Mesenchymal stem cell (in vitro differentiated cells and primary cell): ENCODE data around the gene CACNA2D3.

Experiments used
- DNase-seq: peaks from one replicate; pipeline ENCODE4 v3.0.0-alpha.2; 2013
- H2AFZ ChIP-seq: one replicate; pipeline ENCODE4 v1.6.1; 2013; ENCODE audit warnings: low read depth, mild to moderate bottlenecking, control low read depth, inconsistent platforms, low read length, moderate library complexity
- H2AK5ac ChIP-seq: 2 replicates; pipeline ENCODE4 v1.6.1; 2013; ENCODE audit warnings: low read length, moderate library complexity, mild to moderate bottlenecking, inconsistent platforms; ENCODE audit not compliant: severe bottlenecking
- H2BK120ac ChIP-seq: one replicate; pipeline ENCODE4 v1.6.1; 2013; ENCODE audit warnings: low read depth, mild to moderate bottlenecking, inconsistent platforms, low read length, moderate library complexity
- H2BK12ac ChIP-seq, 2 experiments: one replicate each; pipeline ENCODE4 v1.6.1; 2013; ENCODE audit warnings: inconsistent platforms in 2 of 2, low read length in 2 of 2, mild to moderate bottlenecking in 2 of 2, moderate library complexity in 2 of 2, control low read depth in 1 of 2
- H2BK15ac ChIP-seq: one replicate; pipeline ENCODE4 v1.6.1; 2013; ENCODE audit warnings: mild to moderate bottlenecking, low read depth, inconsistent platforms; ENCODE audit not compliant: poor library complexity, severe bottlenecking
- H2BK5ac ChIP-seq: 2 replicates; pipeline ENCODE4 v1.6.1; 2013; ENCODE audit warnings: low read depth, mild to moderate bottlenecking, low read length, control low read depth, inconsistent platforms; ENCODE audit not compliant: poor library complexity, severe bottlenecking
- H3K14ac ChIP-seq, 2 experiments: one replicate each; pipeline ENCODE4 v1.6.1; 2013; ENCODE audit warnings: inconsistent platforms in 2 of 2, low read length in 2 of 2, control low read depth in 1 of 2, mild to moderate bottlenecking in 1 of 2, moderate library complexity in 1 of 2
- H3K18ac ChIP-seq, 2 experiments: one replicate each; pipeline ENCODE4 v1.6.1; 2013; ENCODE audit warnings: inconsistent platforms in 2 of 2, low read length in 2 of 2, control low read depth in 1 of 2, low read depth in 1 of 2, mild to moderate bottlenecking in 1 of 2
- H3K23ac ChIP-seq, 2 experiments: one replicate each; pipeline ENCODE4 v1.6.1; 2013; ENCODE audit warnings: inconsistent platforms in 2 of 2, low read length in 2 of 2, mild to moderate bottlenecking in 2 of 2, moderate library complexity in 2 of 2, control low read depth in 1 of 2
- H3K27ac ChIP-seq: 2 replicates; pipeline ENCODE4 v1.5.1; 2013; ENCODE audit warnings: mild to moderate bottlenecking, moderate library complexity, low read length, control low read depth, inconsistent platforms; ENCODE audit not compliant: poor library complexity, severe bottlenecking
- H3K27me3 ChIP-seq, 2 experiments: 2 replicates each; pipeline versions ENCODE4 v1.6.1 to v1.7.0; 2013; ENCODE audit warnings: low read length in 2 of 2, mild to moderate bottlenecking in 2 of 2, moderate library complexity in 2 of 2, control low read depth in 1 of 2, inconsistent platforms in 1 of 2; ENCODE audit not compliant: control insufficient read depth in 1 of 2, insufficient read depth in 1 of 2
- H3K36me3 ChIP-seq, 2 experiments: 2 replicates each; pipeline versions ENCODE4 v1.6.1 to v1.7.0; 2013; ENCODE audit warnings: low read length in 2 of 2, control low read depth in 1 of 2, inconsistent platforms in 1 of 2, low read depth in 1 of 2, mild to moderate bottlenecking in 1 of 2; ENCODE audit not compliant: insufficient read depth in 2 of 2, control insufficient read depth in 1 of 2
- H3K4ac ChIP-seq, 2 experiments: one replicate each; pipeline ENCODE4 v1.6.1; 2013; ENCODE audit warnings: inconsistent platforms in 2 of 2, low read length in 2 of 2, mild to moderate bottlenecking in 2 of 2, moderate library complexity in 2 of 2, control low read depth in 1 of 2, low read depth in 1 of 2
- H3K4me1 ChIP-seq: 2 replicates; pipeline ENCODE4 v1.6.1; 2013; ENCODE audit warnings: low read depth, low read length, control low read depth; ENCODE audit not compliant: control insufficient read depth, insufficient read depth
- H3K4me2 ChIP-seq: 2 replicates; pipeline ENCODE4 v1.6.1; 2013; ENCODE audit warnings: low read length, mild to moderate bottlenecking, inconsistent platforms; ENCODE audit not compliant: poor library complexity, severe bottlenecking
- H3K4me3 ChIP-seq, 2 experiments: 2 replicates each; pipeline versions ENCODE4 v1.5.1 to v1.7.0; 2013; ENCODE audit warnings: low read length in 2 of 2, mild to moderate bottlenecking in 2 of 2, control low read depth in 1 of 2, low read depth in 1 of 2; ENCODE audit not compliant: insufficient read depth in 1 of 2
- H3K79me1 ChIP-seq: replicated peaks from 2 replicates; pipeline ENCODE4 v1.6.1; 2013; ENCODE audit warnings: mild to moderate bottlenecking, control low read depth, low read length, inconsistent platforms; ENCODE audit not compliant: poor library complexity, severe bottlenecking
- H3K9ac ChIP-seq: 2 replicates; pipeline ENCODE4 v1.7.0; 2013; ENCODE audit warnings: mild to moderate bottlenecking, low read length, moderate library complexity
- H3K9me3 ChIP-seq: 2 replicates; pipeline ENCODE4 v1.7.0; 2013; ENCODE audit warnings: mild to moderate bottlenecking, low read length; ENCODE audit not compliant: control insufficient read depth
- H4K8ac ChIP-seq: one replicate; pipeline ENCODE4 v1.6.1; 2013; ENCODE audit warnings: inconsistent platforms, mild to moderate bottlenecking, low read length, moderate library complexity
- H4K91ac ChIP-seq: one replicate; pipeline ENCODE4 v1.6.1; 2013; ENCODE audit warnings: mild to moderate bottlenecking, low read length, inconsistent platforms
- WGBS: methylation state at CpG from one replicate; pipeline ENCODE4 v1.1.7; 2013; ENCODE audit warnings: mixed read lengths; 5-methylcytosine and 5-hydroxymethylcytosine counted together

The CACNA2D3 gene

DNA sequence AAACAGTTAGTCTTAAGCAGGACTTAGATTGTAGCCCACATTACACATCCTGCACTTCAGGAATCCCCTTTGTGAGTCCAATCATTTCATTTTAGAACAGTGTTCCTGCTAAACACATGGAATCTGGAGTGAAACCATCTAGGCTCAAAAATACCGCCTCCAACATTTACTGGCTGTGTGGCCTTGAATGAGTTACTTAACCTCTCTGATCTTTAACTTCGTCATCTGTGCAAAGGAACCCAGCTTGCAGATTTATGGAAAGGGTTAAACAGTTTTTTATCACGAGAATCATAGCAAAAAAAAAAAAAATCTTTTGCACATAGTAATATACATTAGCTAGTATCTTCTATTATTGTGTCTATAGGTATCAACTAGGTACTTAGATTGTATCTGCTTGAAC lies 813.5 kb downstream of the CACNA2D3 start:
- Histone ChIP-seq H2AK5ac (no peak overlapping the region), H3K14ac (no peak overlapping the region), H3K18ac (no peak overlapping the region), H2BK15ac (no peak overlapping the region), H3K4ac (no peak overlapping the region), H3K27ac (no peak overlapping the region), H3K79me1 (no peaks in the 10 kb centered on the region), H3K9ac (no peak overlapping the region), H4K91ac (no peak overlapping the region), H3K27me3 (no peaks in the 10 kb centered on the region), H2BK5ac (no peak overlapping the region), H3K9me3 (no peaks in the 10 kb centered on the region), H4K8ac (no peak overlapping the region), H3K4me2 (no peak overlapping the region), H3K23ac (no peak overlapping the region), H2AFZ (no peak overlapping the region), H2BK120ac (no peak overlapping the region), H2BK12ac (no peak overlapping the region), H3K4me1 (no peaks in the 10 kb centered on the region), H3K4me3 (no peak overlapping the region), H3K36me3 (no peaks in the 10 kb centered on the region)
- 93% methylated on average over 3 of the region's 3 CpGs for WGBS
- DNase-seq, result no peak

DNA sequence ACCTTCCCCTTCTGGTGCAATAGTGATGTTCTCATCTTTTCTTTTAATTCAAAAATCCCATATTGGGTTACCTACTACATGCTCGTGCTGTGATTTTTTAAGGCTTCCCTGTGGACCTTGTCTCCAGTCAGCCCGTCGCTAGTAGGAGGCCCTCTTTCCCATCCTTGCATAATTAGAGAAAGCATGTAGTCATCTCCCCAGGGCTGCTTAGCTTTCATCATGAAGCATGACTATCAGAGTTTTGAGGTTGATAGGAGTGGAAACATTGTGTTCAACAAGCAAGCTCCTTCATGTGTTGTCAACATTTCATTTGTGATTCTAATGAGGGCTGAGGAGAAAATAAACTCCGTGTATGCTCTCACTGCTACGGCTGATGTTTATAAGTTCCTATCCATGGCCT lies 814.2 kb downstream of the CACNA2D3 start:
- Histone ChIP-seq H3K23ac (no peak overlapping the region), H3K9me3 (no peaks in the 10 kb centered on the region), H3K4me1 (no peaks in the 10 kb centered on the region), H2BK15ac (no peak overlapping the region), H3K36me3 (no peaks in the 10 kb centered on the region), H3K79me1 (no peaks in the 10 kb centered on the region), H4K91ac (no peak overlapping the region), H2BK12ac (no peak overlapping the region), H3K18ac (peak overlapping the region in 1 of 2 experiments; percentile 41), H3K4me2 (no peak overlapping the region), H3K9ac (no peak overlapping the region), H2BK120ac (no peak overlapping the region), H3K14ac (no peak overlapping the region), H3K27ac (no peak overlapping the region), H2BK5ac (no peak overlapping the region), H3K27me3 (no peaks in the 10 kb centered on the region), H3K4ac (no peak overlapping the region), H2AFZ (no peak overlapping the region), H4K8ac (no peak overlapping the region), H3K4me3 (no peak overlapping the region), H2AK5ac (no peak overlapping the region)
- 72% methylated on average over 5 of the region's 5 CpGs for WGBS
- peak; percentile 37 for DNase-seq

DNA sequence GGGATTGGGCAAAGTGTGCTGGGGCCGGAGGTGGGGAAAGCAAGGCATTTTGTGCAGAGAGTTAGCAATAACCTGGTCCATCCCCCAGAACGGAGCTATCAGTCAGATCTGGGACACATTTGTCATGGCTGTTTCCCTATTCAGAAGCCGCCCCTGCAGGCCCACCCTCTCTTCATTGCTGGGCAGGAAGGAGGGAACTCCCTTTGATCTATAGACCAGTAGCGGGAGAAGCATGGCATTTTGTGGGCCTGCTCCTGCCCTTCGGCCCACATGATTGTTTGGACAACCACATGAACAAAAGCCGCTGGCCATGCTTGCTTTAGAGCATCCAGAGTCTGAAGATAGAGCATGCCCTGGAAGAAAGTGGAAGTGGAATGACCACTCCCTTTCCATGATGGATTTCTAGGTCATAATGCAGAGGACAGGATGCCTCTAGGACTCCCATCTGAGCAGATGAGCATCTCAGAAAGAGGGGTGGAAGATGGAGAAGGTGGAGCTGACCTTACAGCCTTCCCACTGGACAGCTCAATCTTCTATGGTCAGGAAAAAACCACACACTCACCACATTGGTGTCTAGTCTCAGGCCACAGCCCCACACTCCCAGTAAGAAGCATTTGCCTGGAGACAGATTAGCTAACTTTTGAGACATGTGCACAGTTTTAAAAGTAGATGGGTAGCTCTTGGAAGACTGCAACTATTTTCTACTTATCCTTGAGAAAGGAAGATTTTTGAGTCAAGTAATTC lies 817.4 kb downstream of the CACNA2D3 start:
- H3K9me3 ChIP-seq, result no peaks in the 10 kb centered on the region
- H2AK5ac ChIP-seq, result no peak overlapping the region
- no peak overlapping the region for H3K4ac ChIP-seq
- no peak overlapping the region for H3K23ac ChIP-seq
- H3K79me1 ChIP-seq, result no peaks in the 10 kb centered on the region
- H3K18ac ChIP-seq, result no peak overlapping the region
- DNase-seq, result peak; percentile 62
- no peak overlapping the region for H2BK120ac ChIP-seq
- no peak overlapping the region for H2BK5ac ChIP-seq
- H3K27me3 ChIP-seq, result no peaks in the 10 kb centered on the region
- H3K9ac ChIP-seq, result no peak overlapping the region
- H3K14ac ChIP-seq, result no peak overlapping the region
- no peaks in the 10 kb centered on the region for H3K36me3 ChIP-seq
- H2AFZ ChIP-seq, result no peak overlapping the region
- H4K91ac ChIP-seq, result no peak overlapping the region
- 92% methylated on average over 6 of the region's 6 CpGs for WGBS
- H2BK12ac ChIP-seq, result no peak overlapping the region
- H2BK15ac ChIP-seq, result no peak overlapping the region
- no peaks in the 10 kb centered on the region for H3K4me1 ChIP-seq
- H3K4me3 ChIP-seq, result no peak overlapping the region
- H4K8ac ChIP-seq, result no peak overlapping the region
- no peak overlapping the region for H3K27ac ChIP-seq
- no peak overlapping the region for H3K4me2 ChIP-seq

DNA sequence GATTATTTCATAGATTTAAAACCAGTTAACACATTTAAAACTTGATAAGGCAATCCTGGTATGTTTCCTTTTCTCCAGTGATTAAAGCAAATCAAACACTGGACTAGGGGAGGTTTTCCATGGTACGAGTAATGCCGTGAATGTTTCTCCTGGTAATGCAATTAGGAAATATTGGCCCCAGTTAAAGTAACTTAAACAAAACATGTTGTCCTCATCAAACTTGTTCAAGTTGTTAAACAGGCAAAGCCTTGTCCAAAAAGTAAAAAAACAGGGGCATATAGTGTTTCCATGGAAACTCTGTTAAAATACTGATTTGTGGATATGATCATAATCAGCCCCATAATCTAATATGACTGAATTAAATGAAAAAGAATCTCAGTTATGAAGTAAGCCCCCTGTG lies 818.6 kb downstream of the CACNA2D3 start:
- no peak overlapping the region for H3K23ac ChIP-seq
- H2BK15ac ChIP-seq, result no peak overlapping the region

More for the DNA sequence above, 818.6 kb downstream of the CACNA2D3 start:
- Histone ChIP-seq H4K91ac (no peak overlapping the region), H4K8ac (no peak overlapping the region), H3K14ac (no peak overlapping the region), H3K27ac (no peak overlapping the region), H3K9ac (no peak overlapping the region), H3K4me1 (no peaks in the 10 kb centered on the region), H2AFZ (no peak overlapping the region), H3K4me2 (no peak overlapping the region), H2AK5ac (no peak overlapping the region), H3K36me3 (no peaks in the 10 kb centered on the region), H2BK5ac (no peak overlapping the region), H3K9me3 (no peaks in the 10 kb centered on the region), H3K4me3 (no peak overlapping the region), H3K4ac (no peak overlapping the region), H2BK12ac (no peak overlapping the region), H3K18ac (no peak overlapping the region), H2BK120ac (no peak overlapping the region), H3K79me1 (no peaks in the 10 kb centered on the region), H3K27me3 (peaks cover 0 to 1% of the 10 kb centered on the region in 2 experiments)
- no peak for DNase-seq
- WGBS, result no CpG with 5 or more reads among the region's 2 CpGs
